IMR-90 (cell line): ENCODE results near the gene OR7C1. TPM values are rescaled to one million over a fixed set of nuclear protein-coding genes. Genes with fewer than 3 reads are reported as not detected.

Experiments used
- ATAC-seq: fragments of 200-7000 bp; cut with Tn5 transposase; 2 replicates; pipeline ENCODE4 v1.9.1; 2020; ENCODE audit warnings: low read depth, mild to moderate bottlenecking, moderate library complexity
- BruUV-seq: library from RNA; stranded (reverse); fragments of 400-500 nt; replicated peaks from 2 replicates; lab custom pipeline; 2021; lab: Mats Ljungman, UMichigan
- CTCF ChIA-PET: fragments of 300-600 bp; formaldehyde crosslinking; extraction: SDS; loops from one replicate; lab custom pipeline; 2021; ENCODE audit warnings: antibody characterized with exemption; lab: Yijun Ruan, JAX
- POLR2A ChIA-PET: fragments of 300-600 bp; sonication (Branson Sonifier 250); formaldehyde crosslinking; loops from one replicate; lab custom pipeline; 2022; ENCODE audit warnings: antibody characterized with exemption; ENCODE audit not compliant: unreplicated experiment; lab: Charles Lee
- DNase-seq: peaks from one replicate; pipeline ENCODE4 v3.0.0; 2013
- H2AFZ ChIP-seq: replicated peaks from 2 replicates; pipeline ENCODE3; 2013; ENCODE audit warnings: low read length, mild to moderate bottlenecking; ENCODE audit not compliant: poor library complexity
- H2AK5ac ChIP-seq: 2 replicates; pipeline ENCODE4 v1.6.1; 2013; ENCODE audit warnings: low read depth, low read length, inconsistent platforms
- H2AK9ac ChIP-seq: replicated peaks from 2 replicates; pipeline ENCODE3; 2013; ENCODE audit warnings: mild to moderate bottlenecking, low read depth, low read length, moderate library complexity; ENCODE audit not compliant: poor library complexity
- H2BK120ac ChIP-seq: 2 replicates; pipeline ENCODE4 v1.6.1; 2013; ENCODE audit warnings: low read depth, low read length, inconsistent platforms
- H2BK15ac ChIP-seq: 3 replicates; pipeline ENCODE4 v1.6.1; 2013; ENCODE audit warnings: low read depth, low read length, inconsistent platforms
- H2BK20ac ChIP-seq: 2 replicates; pipeline ENCODE4 v1.6.1; 2013; ENCODE audit warnings: low read depth, mild to moderate bottlenecking, inconsistent platforms, low read length, moderate library complexity
- H2BK5ac ChIP-seq: 2 replicates; pipeline ENCODE4 v1.6.1; 2013; ENCODE audit warnings: mild to moderate bottlenecking, low read depth, low read length, inconsistent platforms; ENCODE audit not compliant: poor library complexity, severe bottlenecking
- H3K14ac ChIP-seq: replicated peaks from 2 replicates; pipeline ENCODE4 v1.6.1; 2013; ENCODE audit warnings: low read depth, low read length, inconsistent platforms
- H3K18ac ChIP-seq: 2 replicates; pipeline ENCODE4 v1.6.1; 2013; ENCODE audit warnings: low read depth, low read length, control low read depth
- H3K23ac ChIP-seq: 2 replicates; pipeline ENCODE4 v1.6.1; 2013; ENCODE audit warnings: low read depth, low read length, inconsistent platforms
- H3K27ac ChIP-seq: 2 replicates; pipeline ENCODE4 v1.5.1; 2013; ENCODE audit warnings: mild to moderate bottlenecking, control low read depth, low read length; ENCODE audit not compliant: insufficient read depth
- H3K27me3 ChIP-seq: 2 replicates; pipeline ENCODE4 v1.6.1; 2013; ENCODE audit warnings: low read length; ENCODE audit not compliant: control insufficient read depth, insufficient read depth
- H3K36me3 ChIP-seq: 2 replicates; pipeline ENCODE4 v1.6.1; 2013; ENCODE audit warnings: low read length, mixed read lengths; ENCODE audit not compliant: control insufficient read depth, insufficient read depth
- H3K4ac ChIP-seq: 2 replicates; pipeline ENCODE4 v1.6.1; 2013; ENCODE audit warnings: low read depth, low read length, inconsistent platforms
- H3K4me1 ChIP-seq: 2 replicates; pipeline ENCODE4 v1.6.1; 2013; ENCODE audit warnings: low read length, mixed read lengths; ENCODE audit not compliant: control insufficient read depth, insufficient read depth
- H3K4me2 ChIP-seq: 2 replicates; pipeline ENCODE4 v1.6.1; 2013; ENCODE audit warnings: low read depth, mild to moderate bottlenecking, control low read depth, low read length, moderate library complexity
- H3K4me3 ChIP-seq: 2 replicates; pipeline ENCODE4 v1.5.1; 2013; ENCODE audit warnings: low read depth, mild to moderate bottlenecking, control low read depth, low read length, moderate library complexity; ENCODE audit not compliant: insufficient read depth
- H3K56ac ChIP-seq: 2 replicates; pipeline ENCODE4 v1.6.1; 2013; ENCODE audit warnings: low read length, inconsistent platforms; ENCODE audit not compliant: insufficient read depth; ENCODE audit errors: extremely low read depth
- H3K79me1 ChIP-seq, 2 experiments: 2 replicates each; pipeline ENCODE4 v1.6.1; 2013; ENCODE audit warnings: low read length in 2 of 2, inconsistent platforms in 1 of 2, low read depth in 1 of 2
- H3K9ac ChIP-seq: 2 replicates; pipeline ENCODE4 v1.6.1; 2013; ENCODE audit warnings: low read depth, low read length, control low read depth
- H3K9me1 ChIP-seq: 2 replicates; pipeline ENCODE4 v1.6.1; 2013; ENCODE audit warnings: low read length, inconsistent platforms; ENCODE audit not compliant: insufficient read depth
- H3K9me3 ChIP-seq: 2 replicates; pipeline ENCODE4 v1.6.1; 2013; ENCODE audit warnings: low read length; ENCODE audit not compliant: control insufficient read depth, insufficient read depth
- H4K20me1 ChIP-seq: 2 replicates; pipeline ENCODE4 v1.6.1; 2013; ENCODE audit warnings: low read length, inconsistent platforms; ENCODE audit not compliant: insufficient read depth
- H4K5ac ChIP-seq: 2 replicates; pipeline ENCODE4 v1.6.1; 2013; ENCODE audit warnings: mild to moderate bottlenecking, low read depth, low read length, control low read depth
- H4K8ac ChIP-seq, 2 experiments: 2 replicates each; pipeline ENCODE4 v1.6.1; 2013; ENCODE audit warnings: low read depth in 2 of 2, low read length in 2 of 2, control low read depth in 1 of 2, inconsistent platforms in 1 of 2
- H4K91ac ChIP-seq: 2 replicates; pipeline ENCODE4 v1.6.1; 2013; ENCODE audit warnings: low read depth, low read length, inconsistent platforms; ENCODE audit not compliant: insufficient read depth
- FOS ChIP-seq: fragments of 150-350 bp; IDR thresholded peaks from 2 replicates; pipeline ENCODE4 v1.6.1; 2016; ENCODE audit warnings: low read depth, low read length
- MAFK ChIP-seq: IDR thresholded peaks from 2 replicates; pipeline ENCODE4 v1.6.1; 2012; ENCODE audit warnings: low read depth, low read length, improper control_type of control experiment
- RFX5 ChIP-seq: IDR thresholded peaks from 2 replicates; pipeline ENCODE4 v1.8.0; 2012; ENCODE audit warnings: low read depth, mild to moderate bottlenecking, low read length, moderate library complexity
- SMC3 ChIP-seq: fragments of 150-350 bp; IDR thresholded peaks from 2 replicates; pipeline ENCODE4 v1.6.1; 2016; ENCODE audit warnings: low read depth, mild to moderate bottlenecking, antibody characterized with exemption, low read length, moderate library complexity
- WGBS, 2 experiments: methylation state at CpG; one replicate each; pipeline versions ENCODE4 v1.1.5 to v1.1.7; 2013; ENCODE audit warnings: missing lambda C conversion rate in 2 of 2; ENCODE audit not compliant: insufficient read length in 1 of 2; ENCODE audit errors: extremely low coverage in 2 of 2; 5-methylcytosine and 5-hydroxymethylcytosine counted together
- dilution Hi-C: fragments of 300-500 bp; cut with HindIII; formaldehyde crosslinking; loops from one replicate; pipeline ENCODE4 v1.14.3; 2018; ENCODE audit warnings: low sequenced_read_pairs; ENCODE audit not compliant: unreplicated experiment
- in situ Hi-C: fragments of 300-500 bp; cut with MboI; formaldehyde crosslinking; loops from 3 replicates; pipeline ENCODE4 v1.14.3; 2019; ENCODE audit warnings: low sequenced_read_pairs, inconsistent platforms, mixed read lengths
- intact Hi-C: fragments of 100-400 bp; cut with micrococcal nuclease; formaldehyde crosslinking; loops from 2 replicates; pipeline ENCODE4 v1.10.0; 2022
- polyA plus RNA-seq, 3 experiments: library from polyadenylated mRNA; depleted of rRNA; stranded (reverse); fragments of >200 nt; gene quantifications; 2 replicates each; pipeline ENCODE4 v1.2.3, GENCODE V29; 2012; ENCODE audit warnings: low replicate concordance in 1 of 3
- total RNA-seq: library from RNA; depleted of rRNA; stranded (reverse); fragments of >200 nt; gene quantifications from 2 replicates; pipeline ENCODE4 v1.2.3, GENCODE V29; 2012
- TF ChIP-seq, protein P1 (sequence below): conservative IDR thresholded peaks from 2 replicates; pipeline ENCODE4 v1.5.1; 2012; ENCODE audit warnings: mild to moderate bottlenecking, low read depth, low read length, improper control_type of control experiment

The OR7C1 gene
- total and polyA plus RNA-seq, 2 of the 4 experiments (the other 2 are of a cell fraction), result not detected

DNA sequence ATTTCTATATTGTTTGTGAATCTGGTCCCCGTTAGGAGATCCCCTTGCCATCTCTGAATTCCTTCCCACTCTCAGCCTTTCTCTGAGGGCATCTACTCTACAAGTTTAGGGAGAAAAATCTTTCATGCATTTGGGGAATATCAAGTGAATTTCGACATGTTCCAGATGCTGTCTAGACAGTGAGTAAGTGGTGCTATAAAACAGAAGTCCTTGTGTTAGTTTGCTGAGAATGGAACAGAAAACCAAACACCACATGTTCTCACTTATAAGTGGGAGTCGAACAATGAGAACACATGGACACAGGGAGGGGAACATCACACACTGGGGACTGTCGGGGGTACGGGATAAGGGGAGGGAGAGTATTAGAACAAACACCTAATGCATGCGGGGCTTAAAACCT, 8.6 kb upstream of the OR7C1 start:
- Histone ChIP-seq H2BK120ac (no peak overlapping the region), H3K27me3 (no peaks in the 10 kb centered on the region), H4K91ac (no peak overlapping the region), H3K9me1 (no peaks in the 10 kb centered on the region), H3K9me3 (peaks cover 3% of the 10 kb centered on the region; the same call in 1 of the 2 replicates), H3K4me2 (no peak overlapping the region), H2AFZ (no peak overlapping the region), H3K4ac (no peak overlapping the region), H2BK15ac (no peak overlapping the region), H3K18ac (no peak overlapping the region), H3K79me1 (no peaks in the 10 kb centered on the region), H3K23ac (no peak overlapping the region), H2BK5ac (no peak overlapping the region), H4K5ac (no peak overlapping the region), H4K20me1 (no peaks in the 10 kb centered on the region), H3K9ac (no peak overlapping the region), H3K4me3 (no peak overlapping the region), H3K36me3 (no peaks in the 10 kb centered on the region), H3K4me1 (no peaks in the 10 kb centered on the region), H2AK5ac (no peak overlapping the region), H3K27ac (no peak overlapping the region), H4K8ac (no peak overlapping the region), H3K14ac (no peak overlapping the region), H2AK9ac (no peak overlapping the region), H3K56ac (no peak overlapping the region), H2BK20ac (no peak overlapping the region)
- dilution Hi-C loops (no loop called here), intact Hi-C loops (no loop called here), in situ Hi-C loops (no loop called here)
- DNase-seq (no peak), ATAC-seq (no peak)
- ChIA-PET POLR2A (no interaction called here), CTCF (no interaction called here)
- WGBS, 2 experiments, result no CpG with 5 or more reads among the region's 6 CpGs
- no peak for TF ChIP-seq MAFK
- TF ChIP-seq FOS, result no peak
- TF ChIP-seq, protein P1, sequence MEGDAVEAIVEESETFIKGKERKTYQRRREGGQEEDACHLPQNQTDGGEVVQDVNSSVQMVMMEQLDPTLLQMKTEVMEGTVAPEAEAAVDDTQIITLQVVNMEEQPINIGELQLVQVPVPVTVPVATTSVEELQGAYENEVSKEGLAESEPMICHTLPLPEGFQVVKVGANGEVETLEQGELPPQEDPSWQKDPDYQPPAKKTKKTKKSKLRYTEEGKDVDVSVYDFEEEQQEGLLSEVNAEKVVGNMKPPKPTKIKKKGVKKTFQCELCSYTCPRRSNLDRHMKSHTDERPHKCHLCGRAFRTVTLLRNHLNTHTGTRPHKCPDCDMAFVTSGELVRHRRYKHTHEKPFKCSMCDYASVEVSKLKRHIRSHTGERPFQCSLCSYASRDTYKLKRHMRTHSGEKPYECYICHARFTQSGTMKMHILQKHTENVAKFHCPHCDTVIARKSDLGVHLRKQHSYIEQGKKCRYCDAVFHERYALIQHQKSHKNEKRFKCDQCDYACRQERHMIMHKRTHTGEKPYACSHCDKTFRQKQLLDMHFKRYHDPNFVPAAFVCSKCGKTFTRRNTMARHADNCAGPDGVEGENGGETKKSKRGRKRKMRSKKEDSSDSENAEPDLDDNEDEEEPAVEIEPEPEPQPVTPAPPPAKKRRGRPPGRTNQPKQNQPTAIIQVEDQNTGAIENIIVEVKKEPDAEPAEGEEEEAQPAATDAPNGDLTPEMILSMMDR, result no peak
- TF ChIP-seq RFX5, result no peak
- TF ChIP-seq SMC3, result no peak
- no TSS peak for BruUV-seq
